ENCODE measurements around the gene JAML. TPM values are rescaled to one million over a fixed set of nuclear protein-coding genes. Genes with fewer than 3 reads are reported as not detected.

Gene JAML
- polyA plus RNA-seq, 1 donor from 2014 or later, result 0.28 TPM

DNA sequence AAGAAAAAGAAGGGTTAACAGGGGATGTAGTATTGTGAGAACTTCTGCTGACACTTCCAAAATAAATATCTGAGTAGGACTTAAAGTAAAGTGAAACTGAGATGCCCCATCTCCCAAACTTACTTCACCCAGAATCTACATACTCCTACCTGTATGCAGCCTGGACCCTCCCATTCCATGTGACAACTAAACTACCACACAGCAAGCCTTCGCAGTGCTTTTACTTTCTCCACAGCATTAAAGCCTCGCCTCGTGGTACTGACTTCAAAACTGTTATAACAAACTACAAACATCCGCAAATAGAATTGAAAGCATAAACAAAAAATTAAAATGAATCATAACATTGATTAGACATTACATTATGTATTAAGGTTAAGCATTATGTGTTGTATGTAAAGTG, 38.3 kb upstream of the JAML start:
- Histone ChIP-seq H4K20me1 (ENCODE audit: insufficient read depth) (no peaks in the 10 kb centered on the region), H2AFZ (ENCODE audit: low read depth, low read length) (no peak overlapping the region), H3K9ac (ENCODE audit: low read length) (no peak overlapping the region), H3K36me3 (ENCODE audit: insufficient read depth, low read length) (no peaks in the 10 kb centered on the region), H3K4me2 (ENCODE audit: low read length) (no peak overlapping the region), H3K27ac (ENCODE audit: low read length) (no peak overlapping the region), H3K9me3 (ENCODE audit: low read length) (no peaks in the 10 kb centered on the region), H3K79me2 (replicated peaks; ENCODE audit: insufficient read depth, low read length) (no peaks in the 10 kb centered on the region), H3F3A (ENCODE audit: insufficient read depth, low read length, poor library complexity, severe bottlenecking) (no peaks in the 10 kb centered on the region), H3K27me3 (ENCODE audit: insufficient read depth, low read depth, low read length) (peaks cover 4% of the 10 kb centered on the region), H3K9me2 (ENCODE audit: insufficient read depth, low read length) (no peaks in the 10 kb centered on the region), H3K4me3 (ENCODE audit: low read length) (no peak overlapping the region)
- TF ChIP-seq TAF1 (IDR thresholded peaks at IDR 0.05; ENCODE audit: low read depth) (no peak), EZH2 (IDR thresholded peaks at IDR 0.05; ENCODE audit: borderline replicate concordance, insufficient read depth, low read length, poor library complexity, severe bottlenecking) (no peak), CTCF (IDR thresholded peaks at IDR 0.05; ENCODE audit: poor library complexity, severe bottlenecking) (no peak), POLR2AphosphoS5 (IDR thresholded peaks at IDR 0.05) (no peak), RAD21 (conservative IDR thresholded peaks at IDR 0.05) (no peak), EP300 (conservative IDR thresholded peaks at IDR 0.05; ENCODE audit: poor library complexity, severe bottlenecking) (no peak), REST (IDR thresholded peaks at IDR 0.05; ENCODE audit: borderline replicate concordance) (no peak), SMC3 (conservative IDR thresholded peaks at IDR 0.05; ENCODE audit: poor library complexity) (no peak)

GRCh38 chr11:118260353-118260752, 35.5 kb upstream of the JAML start:
- Histone ChIP-seq H3K4me3 (ENCODE audit: low read length) (no peak overlapping the region), H3K27ac (ENCODE audit: low read length) (no peak overlapping the region), H3K36me3 (ENCODE audit: insufficient read depth, low read length) (no peaks in the 10 kb centered on the region), H3K27me3 (ENCODE audit: insufficient read depth, low read depth, low read length) (peaks cover 4% of the 10 kb centered on the region), H4K20me1 (ENCODE audit: insufficient read depth) (no peaks in the 10 kb centered on the region), H3K4me2 (ENCODE audit: low read length) (no peak overlapping the region), H3K9ac (ENCODE audit: low read length) (no peak overlapping the region), H3K9me2 (ENCODE audit: insufficient read depth, low read length) (no peaks in the 10 kb centered on the region), H3F3A (ENCODE audit: insufficient read depth, low read length, poor library complexity, severe bottlenecking) (no peaks in the 10 kb centered on the region), H2AFZ (ENCODE audit: low read depth, low read length) (no peak overlapping the region), H3K9me3 (ENCODE audit: low read length) (no peaks in the 10 kb centered on the region), H3K79me2 (replicated peaks; ENCODE audit: insufficient read depth, low read length) (no peaks in the 10 kb centered on the region)
- TF ChIP-seq POLR2AphosphoS5 (IDR thresholded peaks at IDR 0.05), result no peak
- no peak for TF ChIP-seq SMC3 (conservative IDR thresholded peaks at IDR 0.05; ENCODE audit: poor library complexity)
- no peak for TF ChIP-seq RAD21 (conservative IDR thresholded peaks at IDR 0.05)
- no peak for TF ChIP-seq MXI1 (conservative IDR thresholded peaks at IDR 0.05; ENCODE audit: poor library complexity, severe bottlenecking)
- no peak for TF ChIP-seq TAF1 (IDR thresholded peaks at IDR 0.05; ENCODE audit: low read depth)
- no peak for TF ChIP-seq EZH2 (IDR thresholded peaks at IDR 0.05; ENCODE audit: borderline replicate concordance, insufficient read depth, low read length, poor library complexity, severe bottlenecking)
- TF ChIP-seq REST (IDR thresholded peaks at IDR 0.05; ENCODE audit: borderline replicate concordance), result no peak
- no peak for TF ChIP-seq CTCF (IDR thresholded peaks at IDR 0.05; ENCODE audit: poor library complexity, severe bottlenecking)
- no peak for TF ChIP-seq EP300 (conservative IDR thresholded peaks at IDR 0.05; ENCODE audit: poor library complexity, severe bottlenecking)

Data from neural cell (in vitro differentiated cells).